CD4-positive, alpha-beta T cell (primary cell): ENCODE data around the gene RNF39. TPM values are rescaled to one million over a fixed set of nuclear protein-coding genes. Genes with fewer than 3 reads are reported as not detected.
A peak's percentile ranks its signal among the peaks of the same experiment; 100 is the strongest.

Experiments used
- ATAC-seq: fragments of 200-7000 bp; cut with Tn5 transposase; one replicate; pipeline ENCODE4 v1.10.0; 2022; ENCODE audit warnings: mild to moderate bottlenecking; ENCODE audit not compliant: poor library complexity
- CTCF ChIA-PET: fragments of 350-600 bp; sonication (Branson Sonifier 250); formaldehyde crosslinking; loops from one replicate; lab custom pipeline; 2021; ENCODE audit warnings: antibody characterized with exemption, inconsistent platforms; lab: Charles Lee
- POLR2A ChIA-PET: fragments of 350-600 bp; sonication (Branson Sonifier 250); formaldehyde crosslinking; loops from one replicate; lab custom pipeline; 2021; ENCODE audit warnings: antibody characterized with exemption, inconsistent platforms; lab: Charles Lee
- DNase-seq, 14 experiments: peaks; one replicate each; pipeline ENCODE4 v3.0.0-alpha.2; 2013 to 2020; ENCODE audit warnings: mixed read lengths in 2 of 14
- H3K27ac ChIP-seq, 2 donors: one replicate each; pipeline versions ENCODE4 v1.5.1 to v1.7.0; 2013; ENCODE audit warnings: low read length in 2 of 2, low read depth in 1 of 2, mild to moderate bottlenecking in 1 of 2
- H3K27me3 ChIP-seq, 2 experiments: 1 replicate in 1 of 2; 2 replicates in 1 of 2; pipeline versions ENCODE4 v1.6.1 to v1.7.0; 2013; ENCODE audit warnings: low read length in 2 of 2, control low read depth in 1 of 2, mild to moderate bottlenecking in 1 of 2, moderate library complexity in 1 of 2; ENCODE audit not compliant: insufficient read depth in 2 of 2, control insufficient read depth in 1 of 2
- H3K36me3 ChIP-seq: one replicate; pipeline ENCODE4 v1.6.1; 2013; ENCODE audit warnings: low read length, control low read depth; ENCODE audit not compliant: insufficient read depth
- H3K4me1 ChIP-seq: one replicate; pipeline ENCODE4 v1.6.1; 2013; ENCODE audit warnings: low read length, control low read depth; ENCODE audit not compliant: insufficient read depth
- H3K4me3 ChIP-seq: one replicate; pipeline ENCODE4 v1.5.1; 2013; ENCODE audit warnings: mild to moderate bottlenecking, low read length, moderate library complexity
- H3K9me3 ChIP-seq, 2 experiments: 1 replicate in 1 of 2; 2 replicates in 1 of 2; pipeline versions ENCODE4 v1.6.1 to v1.7.0; 2013; ENCODE audit warnings: low read length in 2 of 2, mild to moderate bottlenecking in 2 of 2, control low read depth in 1 of 2, moderate library complexity in 1 of 2; ENCODE audit not compliant: control insufficient read depth in 1 of 2, insufficient read depth in 1 of 2
- H3K27ac Mint-ChIP-seq: one replicate; pipeline ENCODE4 v1.8.0; 2020; ENCODE audit warnings: mixed read lengths
- H3K27me3 Mint-ChIP-seq: one replicate; pipeline ENCODE4 v1.8.0; 2021; ENCODE audit warnings: mixed read lengths
- H3K36me3 Mint-ChIP-seq: one replicate; pipeline ENCODE4 v1.8.0; 2021; ENCODE audit warnings: low read depth, mixed read lengths
- H3K4me1 Mint-ChIP-seq: one replicate; pipeline ENCODE4 v1.8.0; 2021; ENCODE audit warnings: low read depth, mixed read lengths
- H3K4me3 Mint-ChIP-seq: one replicate; pipeline ENCODE4 v1.8.0; 2020; ENCODE audit warnings: mild to moderate bottlenecking, mixed read lengths
- H3K9me3 Mint-ChIP-seq: one replicate; pipeline ENCODE4 v1.8.0; 2020; ENCODE audit warnings: mixed read lengths
- CTCF ChIP-seq: fragments of 200-600 bp; IDR thresholded peaks from one replicate; pipeline ENCODE4 v1.8.0; 2022; ENCODE audit warnings: antibody characterized with exemption, mild to moderate bottlenecking
- intact Hi-C, 2 experiments: fragments of 100-400 bp; cut with DNase I in 1 of 2; cut with micrococcal nuclease in 1 of 2; formaldehyde crosslinking; loops; one replicate each; pipeline versions ENCODE4 v1.15.1 to v1.9.0; 2023 to 2025; cut with DNase I, micrococcal nuclease
- total RNA-seq, 174 experiments: library from RNA in 2 of 174; stranded (reverse) in 2 of 174; gene quantifications; one replicate each; pipeline ENCODE4 v1.2.3 and lab custom pipeline; 2021 to 2026

The RNF39 gene
- total RNA-seq, 2 experiments from 2014 or later = not detected

- H3K4me1 ChIP-seq = peaks cover 40% of the 10 kb centered on the region
- no peak overlapping the region for H3K27ac ChIP-seq
- Mint-ChIP-seq H3K4me3 (peak overlapping the region; percentile 89), H3K36me3 (no peaks in the 10 kb centered on the region), H3K9me3 (no peaks in the 10 kb centered on the region), H3K27ac (peak overlapping the region; percentile 65), H3K27me3 (peaks cover 62% of the 10 kb centered on the region), H3K4me1 (peaks cover 42% of the 10 kb centered on the region)
- ATAC-seq = no peak
- POLR2A ChIA-PET = interaction anchor here (0.5 to 2.4 kb wide), 9 partner anchors 22 to 1094 kb away, joined by 3 to 22 read pairs (median 4); partner anchors contain the start of genes POLR1H, PPP1R11, TRIM26 and TRIM40
- DNase-seq = peak in 2 of 14 experiments; percentile 22 to 36
- peaks cover 19 to 22% of the 10 kb centered on the region in 2 experiments for H3K27me3 ChIP-seq
- intact Hi-C loops = loop anchor here (1.0 to 5.0 kb wide), 6 partner anchors 27 to 293 kb away; partner anchors contain the start of gene PPP1R11 (in 1 of the 2)
- H3K4me3 ChIP-seq = peak overlapping the region; percentile 60
- no peaks in the 10 kb centered on the region for H3K9me3 ChIP-seq
- CTCF ChIA-PET = interaction anchor here (0.7 to 5.5 kb wide), 16 partner anchors 8 to 454 kb away, joined by 3 to 198 read pairs (median 4); partner anchors contain the start of genes POLR1H, PPP1R11, TRIM31 and TRIM40
- H3K36me3 ChIP-seq = no peaks in the 10 kb centered on the region
- no peak for TF ChIP-seq CTCF
Measured at GRCh38 chr6:30103872-30104179, 28.3 kb upstream of the RNF39 start.

DNA sequence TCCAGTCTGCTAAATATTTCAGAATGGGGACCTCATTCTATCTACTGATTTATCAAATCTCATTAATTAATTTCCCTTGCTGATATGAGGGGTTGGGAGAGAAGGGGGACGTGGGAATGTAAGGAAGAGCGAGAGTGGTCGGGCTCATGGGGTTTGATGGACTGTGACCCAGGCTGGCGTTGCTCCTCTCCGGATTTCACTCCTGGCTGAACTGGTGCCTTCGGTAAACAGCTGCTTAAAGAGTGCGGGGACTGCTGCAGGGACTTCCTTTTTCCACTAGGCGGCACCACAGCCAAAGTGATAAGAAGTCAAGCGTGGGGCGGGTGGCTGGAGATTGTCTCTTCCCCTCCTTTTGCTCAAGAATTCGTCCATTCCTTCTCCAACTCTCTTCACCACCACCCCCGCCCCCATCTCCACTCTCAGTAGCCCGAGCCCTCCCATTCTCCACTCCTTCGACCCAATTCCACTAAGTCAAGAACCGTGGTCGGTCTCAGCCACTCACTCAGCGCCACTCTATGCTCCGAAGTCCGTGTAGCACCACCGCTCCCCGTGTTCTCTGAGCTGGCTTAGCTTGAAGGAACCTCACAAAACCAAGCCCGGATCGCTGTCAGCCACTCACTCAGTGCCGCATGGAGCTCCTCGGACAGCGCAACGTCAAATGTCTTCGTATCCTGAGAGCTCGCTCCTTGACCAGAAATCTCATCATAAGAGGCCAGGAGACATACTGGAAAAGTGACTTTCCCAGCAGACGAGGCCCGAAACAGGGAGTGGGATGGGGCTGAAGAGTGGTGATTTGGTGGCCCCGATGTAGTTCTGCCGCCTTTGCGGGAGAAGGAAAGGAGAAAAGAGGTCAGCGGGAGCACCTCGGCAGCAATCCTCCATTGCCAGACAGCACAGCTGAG, 27.7 kb upstream of the RNF39 start:
- H3K36me3 Mint-ChIP-seq = no peaks in the 10 kb centered on the region
- peak overlapping the region; percentile 60 for H3K4me3 ChIP-seq
- intact Hi-C loops = loop anchor here (1.0 to 5.0 kb wide), 6 partner anchors 28 to 294 kb away; partner anchors contain the start of gene PPP1R11 (in 2 of the 2)
- peaks cover 46% of the 10 kb centered on the region for H3K4me1 Mint-ChIP-seq
- H3K27ac Mint-ChIP-seq = peak overlapping the region; percentile 65
- H3K27me3 Mint-ChIP-seq = peaks cover 61% of the 10 kb centered on the region
- H3K36me3 ChIP-seq = no peaks in the 10 kb centered on the region
- ATAC-seq = peak; percentile 88
- H3K9me3 ChIP-seq = no peaks in the 10 kb centered on the region
- no peak overlapping the region for H3K27ac ChIP-seq
- ChIA-PET POLR2A (interaction anchor here (0.5 to 2.4 kb wide), 9 partner anchors 22 to 1095 kb away, joined by 3 to 22 read pairs (median 4); partner anchors contain the start of genes POLR1H, PPP1R11, TRIM26 and TRIM40), CTCF (interaction anchor here (0.6 to 5.5 kb wide), 23 partner anchors 8 to 453 kb away, joined by 3 to 198 read pairs (median 3); partner anchors contain the start of genes POLR1H, PPP1R11, TRIM31 and TRIM40)
- DNase-seq = peak; percentile 71 to 91 (median 79)
- peak; percentile 85 for TF ChIP-seq CTCF
- peak overlapping the region; percentile 89 for H3K4me3 Mint-ChIP-seq
- H3K4me1 ChIP-seq = peaks cover 44% of the 10 kb centered on the region
- peaks cover 19 to 21% of the 10 kb centered on the region in 2 experiments for H3K27me3 ChIP-seq
- no peaks in the 10 kb centered on the region for H3K9me3 Mint-ChIP-seq

- H3K27me3 Mint-ChIP-seq = peaks cover 60% of the 10 kb centered on the region
- H3K36me3 Mint-ChIP-seq = no peaks in the 10 kb centered on the region
- Histone ChIP-seq H3K36me3 (no peaks in the 10 kb centered on the region), H3K4me1 (peaks cover 49% of the 10 kb centered on the region), H3K9me3 (no peaks in the 10 kb centered on the region), H3K27me3 (peaks cover 16 to 26% of the 10 kb centered on the region in 2 experiments), H3K27ac (no peak overlapping the region), H3K4me3 (peak overlapping the region; percentile 52)
- H3K27ac Mint-ChIP-seq = peak overlapping the region; percentile 65
- ChIA-PET CTCF (interaction anchor here (0.6 to 5.5 kb wide), 18 partner anchors 8 to 214 kb away, joined by 3 to 198 read pairs (median 4); partner anchors contain the start of genes POLR1H, PPP1R11, TRIM31 and TRIM40), POLR2A (interaction anchor here (1.0 to 2.4 kb wide), 9 partner anchors 23 to 396 kb away, joined by 3 to 22 read pairs (median 10); partner anchors contain the start of genes POLR1H, PPP1R11 and RNF39)
- peak overlapping the region; percentile 89 for H3K4me3 Mint-ChIP-seq
- intact Hi-C loops = loop anchor here (1.0 to 5.0 kb wide), 4 partner anchors 35 to 295 kb away; partner anchors contain the start of gene PPP1R11 (in 2 of the 2)
- ATAC-seq (peak; percentile 33), DNase-seq (peak in 2 of 14 experiments; percentile 2 to 37)
- peaks cover 54% of the 10 kb centered on the region for H3K4me1 Mint-ChIP-seq
- no peak for TF ChIP-seq CTCF
- H3K9me3 Mint-ChIP-seq = no peaks in the 10 kb centered on the region
Measured at GRCh38 chr6:30102414-30102969, 26.9 kb upstream of the RNF39 start.
